Measurements from ENCODE around the gene NCKAP5. TPM values are rescaled to one million over a fixed set of nuclear protein-coding genes. Genes with fewer than 3 reads are reported as not detected.
A peak's percentile ranks its signal among the peaks of the same experiment; 100 is the strongest.
"Not testable (repeated sequence)": the region's sequence is repeated elsewhere in the genome, so short reads cannot be mapped to it uniquely, and the experiment has no call there.

The NCKAP5 gene
- total RNA-seq, 2 donors from 2014 or later = 2.0 to 7.1 TPM

DNA sequence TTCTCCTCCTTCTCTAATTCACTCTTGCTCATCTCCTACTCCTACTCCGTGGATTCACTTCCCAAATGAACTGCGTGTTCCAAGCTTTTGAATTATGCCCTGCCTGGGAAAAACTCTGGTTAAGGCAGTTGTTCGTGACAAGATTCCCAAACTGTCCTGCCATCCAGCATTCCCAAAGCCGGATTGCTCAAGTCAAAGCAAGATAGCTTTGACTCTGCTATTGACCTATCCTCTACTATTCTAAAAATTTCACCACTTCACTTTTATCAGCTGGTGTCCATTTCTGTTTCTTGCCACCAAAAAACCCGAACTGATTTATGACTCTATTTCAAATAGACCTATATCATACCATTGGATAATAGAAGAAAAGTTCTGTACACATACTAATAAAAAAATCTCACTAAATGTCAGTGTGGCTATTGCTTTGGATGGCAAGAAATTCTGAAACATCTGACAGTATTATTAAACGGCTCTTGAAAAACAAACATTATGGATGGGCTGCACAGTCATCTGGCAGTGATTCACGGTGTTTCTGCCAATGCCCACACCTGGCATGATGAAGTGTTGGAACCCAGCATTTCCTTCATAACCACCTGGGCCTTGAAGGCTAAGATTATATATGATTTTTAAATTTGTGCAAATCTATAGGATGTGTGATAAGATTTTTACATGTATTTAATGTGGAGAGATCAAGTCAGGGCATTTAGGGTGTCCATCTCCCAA lies 87.4 kb downstream of the NCKAP5 start:
- Histone ChIP-seq H3K4me1 (replicated peaks) (no peaks in the 10 kb centered on the region), H3K27ac (no peak overlapping the region), H3K4me3 (no peak overlapping the region), H3K27me3 (replicated peaks; ENCODE audit: insufficient read depth) (no peaks in the 10 kb centered on the region), H3K36me3 (no peaks in the 10 kb centered on the region), H3K9me3 (no peaks in the 10 kb centered on the region)
- peak; percentile 17 for DNase-seq (ENCODE audit: low spot score)
- TF ChIP-seq POLR2AphosphoS5 (IDR thresholded peaks at IDR 0.05) (peak; percentile 21), POLR2A (IDR thresholded peaks at IDR 0.05) (no peak)
- intact Hi-C loops (cut with DNase I) = no loop called here
- WGBS = 44% methylated on average over 7 of the region's 7 CpGs

DNA sequence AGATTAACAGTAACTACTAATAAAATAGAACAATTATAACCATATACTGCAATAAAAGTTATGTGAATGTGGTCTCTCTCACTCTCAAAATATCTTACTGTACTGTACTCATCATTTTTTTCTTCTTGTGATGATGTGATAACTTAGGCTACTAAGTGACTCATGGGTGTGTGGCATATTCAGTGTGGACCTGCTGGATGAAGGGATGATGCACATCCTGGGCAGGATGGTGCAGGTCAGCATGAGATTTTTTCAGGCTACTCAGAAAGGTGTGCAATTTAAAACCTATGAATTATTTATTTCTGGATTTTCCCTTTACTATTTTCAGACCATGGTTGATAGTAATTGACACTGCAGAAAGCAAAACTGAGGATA lies 90.7 kb downstream of the NCKAP5 start:
- intact Hi-C loops (cut with DNase I) = no loop called here
- no peaks in the 10 kb centered on the region for H3K27me3 ChIP-seq (replicated peaks; ENCODE audit: insufficient read depth)
- H3K4me1 ChIP-seq (replicated peaks) = no peaks in the 10 kb centered on the region
- H3K4me3 ChIP-seq = no peak overlapping the region
- TF ChIP-seq CTCF (IDR thresholded peaks at IDR 0.05) (no peak), POLR2A (IDR thresholded peaks at IDR 0.05) (no peak), POLR2AphosphoS5 (IDR thresholded peaks at IDR 0.05) (no peak)
- no peaks in the 10 kb centered on the region for H3K36me3 ChIP-seq
- no peak overlapping the region for H3K27ac ChIP-seq
- no peak for DNase-seq (ENCODE audit: low spot score)
- no peaks in the 10 kb centered on the region for H3K9me3 ChIP-seq

DNA sequence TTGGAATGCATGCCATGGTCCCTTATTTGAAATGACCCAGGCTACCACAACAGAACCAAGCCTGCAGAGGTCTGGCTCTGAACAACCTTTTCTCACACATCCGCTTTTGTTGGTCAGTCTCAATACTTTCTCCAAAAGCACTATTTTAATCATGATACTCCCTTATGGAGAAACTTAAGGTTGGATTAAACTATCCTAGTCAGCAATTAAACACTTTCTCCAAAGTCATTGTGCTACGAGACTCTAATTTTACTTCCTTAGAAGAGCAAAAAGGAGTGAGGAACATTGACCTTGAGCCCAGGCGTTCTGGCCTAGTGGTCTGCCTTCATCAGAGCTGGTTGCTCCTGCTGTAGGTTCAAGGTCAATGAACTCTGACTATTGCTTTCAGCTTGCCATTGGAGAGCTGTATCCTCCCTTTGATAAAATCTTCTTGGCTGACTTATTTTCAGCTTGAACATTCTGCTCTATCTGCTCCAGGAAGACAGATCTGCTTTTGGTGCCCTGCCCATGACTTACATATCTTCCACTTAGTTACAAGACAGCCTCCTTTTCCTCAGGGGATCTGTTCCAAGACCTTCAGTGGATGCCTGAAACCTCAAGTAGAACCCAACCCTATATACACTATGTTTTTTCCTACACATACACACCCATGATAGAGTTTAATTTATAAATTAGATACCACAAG lies 91.2 kb downstream of the NCKAP5 start:
- intact Hi-C loops (cut with DNase I) = no loop called here
- Histone ChIP-seq H3K9me3 (no peaks in the 10 kb centered on the region), H3K27ac (no peak overlapping the region), H3K4me1 (replicated peaks) (no peaks in the 10 kb centered on the region), H3K27me3 (replicated peaks; ENCODE audit: insufficient read depth) (no peaks in the 10 kb centered on the region), H3K36me3 (no peaks in the 10 kb centered on the region), H3K4me3 (no peak overlapping the region)
- TF ChIP-seq CTCF (IDR thresholded peaks at IDR 0.05) = no peak
- no peak for TF ChIP-seq POLR2A (IDR thresholded peaks at IDR 0.05)
- no peak for TF ChIP-seq POLR2AphosphoS5 (IDR thresholded peaks at IDR 0.05)
- DNase-seq (ENCODE audit: low spot score) = no peak
- 81% methylated on average over 3 of the region's 3 CpGs for WGBS

GRCh38 chr2:133476286-133476685 lies 92.0 kb downstream of the NCKAP5 start:
- WGBS = 86% methylated on average over 4 of the region's 4 CpGs
- Histone ChIP-seq H3K36me3 (no peaks in the 10 kb centered on the region), H3K27me3 (replicated peaks; ENCODE audit: insufficient read depth) (no peaks in the 10 kb centered on the region), H3K4me1 (replicated peaks) (no peaks in the 10 kb centered on the region), H3K9me3 (no peaks in the 10 kb centered on the region), H3K27ac (no peak overlapping the region), H3K4me3 (no peak overlapping the region)
- TF ChIP-seq POLR2AphosphoS5 (IDR thresholded peaks at IDR 0.05) (no peak), CTCF (IDR thresholded peaks at IDR 0.05) (no peak), POLR2A (IDR thresholded peaks at IDR 0.05) (no peak)
- intact Hi-C loops (cut with DNase I) = no loop called here
- DNase-seq (ENCODE audit: low spot score) = no peak

- Histone ChIP-seq H3K27ac (no peak overlapping the region), H3K36me3 (no peaks in the 10 kb centered on the region), H3K27me3 (replicated peaks; ENCODE audit: insufficient read depth) (no peaks in the 10 kb centered on the region), H3K9me3 (no peaks in the 10 kb centered on the region), H3K4me3 (no peak overlapping the region), H3K4me1 (replicated peaks) (no peaks in the 10 kb centered on the region)
- no peak for TF ChIP-seq POLR2A (IDR thresholded peaks at IDR 0.05)
- no peak for TF ChIP-seq CTCF (IDR thresholded peaks at IDR 0.05)
- TF ChIP-seq POLR2AphosphoS5 (IDR thresholded peaks at IDR 0.05) = no peak
- no peak for DNase-seq (ENCODE audit: low spot score)
- intact Hi-C loops (cut with DNase I) = no loop called here
Measured at GRCh38 chr2:133475610-133476009, 92.7 kb downstream of the NCKAP5 start.

GRCh38 chr2:133470446-133470845 lies 97.8 kb downstream of the NCKAP5 start:
- intact Hi-C loops (cut with DNase I) = not testable (repeated sequence)

More at GRCh38 chr2:133470446-133470845, 97.8 kb downstream of the NCKAP5 start:
- H3K27me3 ChIP-seq (replicated peaks; ENCODE audit: insufficient read depth); H3K9me3 ChIP-seq; DNase-seq (ENCODE audit: low spot score); H3K27ac ChIP-seq; H3K36me3 ChIP-seq; H3K4me3 ChIP-seq; H3K4me1 ChIP-seq (replicated peaks): not testable (repeated sequence)
- 86% methylated on average over 12 of the region's 13 CpGs for whole genome bisulfite sequencing

Measured in prostate gland (tissue), 2 donors.